Measurements from ENCODE around the gene PSMD2.
A peak's percentile ranks its signal among the peaks of the same experiment; 100 is the strongest.

The PSMD2 gene

DNA sequence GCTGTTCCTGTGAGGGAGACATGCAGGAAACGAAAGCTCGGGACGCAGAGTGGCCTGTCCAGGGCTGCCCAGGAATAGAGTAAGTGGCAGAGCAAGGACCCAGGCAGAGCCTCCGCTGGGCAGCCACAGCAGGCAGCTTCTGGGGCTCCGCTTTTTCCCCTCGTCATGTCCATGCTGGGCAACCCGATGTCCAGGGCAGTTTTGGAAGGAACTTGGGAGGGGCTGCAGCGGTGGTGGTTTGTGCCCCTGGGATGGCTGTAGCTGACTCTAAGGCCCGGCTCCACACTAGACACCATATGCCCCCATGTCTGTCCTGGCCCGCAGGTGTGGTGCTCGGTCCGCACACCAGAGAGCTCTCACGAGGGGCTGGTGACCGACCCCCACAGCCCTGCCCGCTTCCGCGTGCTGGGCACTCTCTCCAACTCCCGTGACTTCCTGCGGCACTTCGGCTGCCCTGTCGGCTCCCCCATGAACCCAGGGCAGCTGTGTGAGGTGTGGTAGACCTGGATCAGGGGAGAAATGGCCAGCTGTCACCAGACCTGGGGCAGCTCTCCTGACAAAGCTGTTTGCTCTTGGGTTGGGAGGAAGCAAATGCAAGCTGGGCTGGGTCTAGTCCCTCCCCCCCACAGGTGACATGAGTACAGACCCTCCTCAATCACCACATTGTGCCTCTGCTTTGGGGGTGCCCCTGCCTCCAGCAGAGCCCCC lies 7.1 kb upstream of the PSMD2 start:
- H3K9me3 Mint-ChIP-seq: no peaks in the 10 kb centered on the region
- peaks cover 13 to 22% of the 10 kb centered on the region in 2 donors for H3K27me3 Mint-ChIP-seq
- no peak overlapping the region for H3K27ac Mint-ChIP-seq
- no peaks in the 10 kb centered on the region for H3K36me3 Mint-ChIP-seq
- no peak overlapping the region for H3K4me3 Mint-ChIP-seq
- ATAC-seq (replicated peaks) (no peak), DNase-seq (no peak)
- H3K4me1 Mint-ChIP-seq: peaks cover 0 to 6% of the 10 kb centered on the region in 2 donors

DNA sequence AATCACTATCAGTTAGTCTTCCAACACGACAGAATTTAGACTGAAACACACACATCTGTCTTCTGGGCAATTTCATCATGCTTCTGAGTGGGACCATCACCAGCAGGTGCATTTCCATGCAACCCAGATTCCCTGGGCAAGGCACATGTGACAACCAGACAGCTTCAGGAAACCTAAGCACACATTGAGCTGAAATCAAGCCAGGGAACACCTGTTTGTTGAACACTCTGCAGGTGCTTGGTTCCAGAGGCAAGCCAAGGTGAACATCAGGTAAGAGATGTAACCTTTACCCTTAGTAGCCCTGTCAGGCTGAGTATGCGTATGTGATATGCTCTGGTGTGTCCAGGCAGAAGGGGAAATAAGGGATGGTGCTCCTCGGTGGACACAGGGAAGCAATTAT lies 3.3 kb upstream of the PSMD2 start:
- H3K4me3 Mint-ChIP-seq: no peak overlapping the region
- H3K27ac Mint-ChIP-seq: no peak overlapping the region
- H3K27me3 Mint-ChIP-seq: peaks cover 9 to 10% of the 10 kb centered on the region in 2 donors
- H3K9me3 Mint-ChIP-seq: no peaks in the 10 kb centered on the region
- no peak for DNase-seq
- H3K4me1 Mint-ChIP-seq: peaks cover 13 to 17% of the 10 kb centered on the region in 2 donors
- no peak for ATAC-seq (replicated peaks)
- peaks cover 9% of the 10 kb centered on the region in 2 donors for H3K36me3 Mint-ChIP-seq

DNA sequence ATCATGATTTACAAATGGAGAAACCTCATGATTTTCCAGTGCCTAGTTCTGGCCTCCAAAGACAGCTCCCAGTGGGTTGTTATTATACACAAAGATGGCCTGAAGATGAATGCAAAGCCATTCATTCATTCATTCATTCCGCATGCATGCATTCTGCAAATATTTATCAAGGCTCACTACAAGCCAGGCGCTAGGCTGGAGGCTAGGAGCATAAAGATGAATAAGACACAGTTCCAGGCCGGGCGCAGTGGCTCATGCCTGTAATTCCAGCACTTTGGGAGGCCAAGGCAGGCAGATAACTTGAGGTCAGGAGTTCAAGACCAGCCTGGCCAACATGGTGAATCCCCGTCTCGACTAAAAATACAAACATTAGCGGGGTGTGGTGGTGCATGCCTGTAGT lies 2.4 kb upstream of the PSMD2 start:
- DNase-seq (no peak), ATAC-seq (replicated peaks) (no peak)
- Mint-ChIP-seq H3K27ac (no peak overlapping the region), H3K36me3 (peaks cover 13 to 14% of the 10 kb centered on the region in 2 donors), H3K4me3 (no peak overlapping the region), H3K27me3 (peaks cover 5 to 10% of the 10 kb centered on the region in 2 donors), H3K9me3 (no peaks in the 10 kb centered on the region), H3K4me1 (peaks cover 13 to 22% of the 10 kb centered on the region in 2 donors)

DNA sequence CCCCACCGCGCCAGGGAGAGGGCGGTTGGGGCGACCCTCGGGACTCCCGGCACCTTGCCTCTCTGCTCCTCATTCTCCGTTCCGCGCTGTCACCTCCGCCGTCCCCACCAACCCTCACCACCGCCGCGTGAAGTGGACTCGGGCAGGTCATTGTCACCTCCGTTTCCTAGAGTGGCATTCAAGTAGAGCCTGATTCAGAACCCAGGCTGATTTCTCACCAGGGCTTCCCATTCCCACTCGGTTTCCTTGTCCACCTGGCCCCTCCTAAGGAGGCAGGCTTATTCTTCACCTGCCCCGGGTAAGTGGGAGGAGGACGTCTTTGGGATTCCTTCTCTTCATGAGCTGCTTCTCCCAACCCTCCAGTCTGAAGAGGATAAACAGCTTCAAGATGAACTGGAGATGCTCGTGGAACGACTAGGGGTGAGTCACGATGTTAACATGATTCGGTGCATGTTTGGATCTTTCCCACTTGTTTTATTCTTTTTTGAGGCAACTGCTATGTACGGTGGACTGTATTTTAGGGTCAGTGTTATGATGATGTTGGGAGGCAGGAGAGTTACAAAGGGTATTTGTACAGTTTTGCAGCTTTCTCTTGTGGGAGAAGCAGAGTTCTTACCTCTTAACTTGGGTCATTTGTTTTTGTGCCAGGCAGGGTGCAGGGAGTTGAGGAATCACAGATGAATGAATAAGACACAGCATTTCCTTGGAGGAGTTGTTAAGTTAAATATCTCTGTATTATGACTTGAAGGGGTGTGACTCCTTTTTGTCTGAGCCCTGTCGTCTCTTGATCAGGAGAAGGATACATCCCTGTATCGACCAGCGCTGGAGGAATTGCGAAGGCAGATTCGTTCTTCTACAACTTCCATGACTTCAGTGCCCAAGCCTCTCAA lies 692 bp downstream of the PSMD2 start:
- Mint-ChIP-seq H3K9me3 (no peaks in the 10 kb centered on the region), H3K4me3 (peak overlapping the region; percentile 90 to 97), H3K4me1 (peaks cover 14 to 24% of the 10 kb centered on the region in 2 donors), H3K27ac (peak overlapping the region; percentile 88), H3K36me3 (peaks cover 20 to 30% of the 10 kb centered on the region in 2 donors), H3K27me3 (no peaks in the 10 kb centered on the region)
- DNase-seq (no peak), ATAC-seq (replicated peaks) (no peak)

DNA sequence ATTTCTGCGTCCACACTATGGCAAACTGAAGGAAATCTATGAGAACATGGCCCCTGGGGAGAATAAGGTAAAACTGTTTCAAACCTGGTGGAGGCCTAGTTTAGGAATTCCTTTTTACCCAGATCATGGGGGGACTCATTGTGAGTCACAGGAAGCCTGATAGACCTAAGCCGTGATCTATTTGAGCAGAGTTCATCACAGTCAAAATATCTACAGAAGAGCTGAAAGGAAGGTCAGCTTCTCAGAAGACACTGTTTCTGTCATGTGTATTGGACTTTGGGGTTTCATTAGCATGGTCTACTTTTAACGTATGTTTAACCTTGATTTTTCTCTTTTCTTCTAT lies 1.3 kb downstream of the PSMD2 start:
- Mint-ChIP-seq H3K4me3 (peak overlapping the region; percentile 90 to 97), H3K27ac (no peak overlapping the region), H3K9me3 (no peaks in the 10 kb centered on the region), H3K4me1 (peaks cover 14 to 24% of the 10 kb centered on the region in 2 donors), H3K36me3 (peaks cover 20 to 30% of the 10 kb centered on the region in 2 donors), H3K27me3 (no peaks in the 10 kb centered on the region)
- ATAC-seq (replicated peaks) (no peak), DNase-seq (no peak)

DNA sequence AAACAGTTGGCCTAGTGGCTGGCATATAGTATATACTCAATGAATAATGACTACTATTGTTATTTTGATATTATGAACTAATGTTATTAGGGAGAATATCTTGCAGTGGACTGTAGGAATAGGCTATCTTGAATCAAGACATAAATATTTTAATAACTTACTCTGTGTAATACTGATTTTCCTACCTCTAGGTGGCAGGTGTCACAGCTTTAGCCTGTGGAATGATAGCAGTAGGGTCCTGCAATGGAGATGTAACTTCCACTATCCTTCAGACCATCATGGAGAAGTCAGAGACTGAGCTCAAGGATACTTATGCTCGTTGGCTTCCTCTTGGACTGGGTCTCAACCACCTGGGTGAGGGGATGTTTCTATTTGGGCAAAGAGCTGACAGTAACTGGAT lies 6.5 kb downstream of the PSMD2 start:
- Mint-ChIP-seq H3K4me3 (no peak overlapping the region), H3K27me3 (no peaks in the 10 kb centered on the region), H3K4me1 (peaks cover 2 to 25% of the 10 kb centered on the region in 2 donors), H3K9me3 (no peaks in the 10 kb centered on the region), H3K36me3 (peaks cover 50 to 65% of the 10 kb centered on the region in 2 donors), H3K27ac (no peak overlapping the region)
- ATAC-seq (replicated peaks) (peak in 1 of 2 donors; percentile 48), DNase-seq (no peak)

DNA sequence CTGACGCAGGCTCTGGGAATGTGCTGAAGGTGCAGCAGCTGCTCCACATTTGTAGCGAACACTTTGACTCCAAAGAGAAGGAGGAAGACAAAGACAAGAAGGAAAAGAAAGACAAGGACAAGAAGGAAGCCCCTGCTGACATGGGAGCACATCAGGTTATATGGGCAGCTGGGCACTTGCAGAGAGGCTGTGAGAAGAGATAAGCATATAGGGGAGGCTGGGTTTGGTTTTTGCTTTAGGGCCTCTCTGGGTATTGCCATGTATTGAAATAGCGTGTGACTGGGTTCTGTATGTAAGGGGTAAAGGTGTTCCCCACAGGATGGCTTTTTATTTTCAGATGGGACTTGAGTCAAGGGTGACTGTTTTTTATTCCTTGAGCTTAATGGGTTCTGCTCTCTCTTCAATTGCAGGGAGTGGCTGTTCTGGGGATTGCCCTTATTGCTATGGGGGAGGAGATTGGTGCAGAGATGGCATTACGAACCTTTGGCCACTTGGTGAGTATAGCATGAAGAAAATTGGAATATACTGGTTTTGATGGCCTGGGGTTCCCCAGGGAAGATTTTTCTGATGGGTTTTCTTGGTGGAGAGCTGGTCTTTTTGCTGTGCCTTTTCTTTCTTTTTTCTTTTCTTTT lies 7.4 kb downstream of the PSMD2 start:
- DNase-seq: no peak
- Mint-ChIP-seq H3K36me3 (peaks cover 45 to 60% of the 10 kb centered on the region in 2 donors), H3K9me3 (no peaks in the 10 kb centered on the region), H3K27me3 (no peaks in the 10 kb centered on the region), H3K4me1 (peaks cover 2 to 20% of the 10 kb centered on the region in 2 donors), H3K4me3 (no peak overlapping the region), H3K27ac (peak overlapping the region; percentile 11)
- ATAC-seq (replicated peaks): no peak

DNA sequence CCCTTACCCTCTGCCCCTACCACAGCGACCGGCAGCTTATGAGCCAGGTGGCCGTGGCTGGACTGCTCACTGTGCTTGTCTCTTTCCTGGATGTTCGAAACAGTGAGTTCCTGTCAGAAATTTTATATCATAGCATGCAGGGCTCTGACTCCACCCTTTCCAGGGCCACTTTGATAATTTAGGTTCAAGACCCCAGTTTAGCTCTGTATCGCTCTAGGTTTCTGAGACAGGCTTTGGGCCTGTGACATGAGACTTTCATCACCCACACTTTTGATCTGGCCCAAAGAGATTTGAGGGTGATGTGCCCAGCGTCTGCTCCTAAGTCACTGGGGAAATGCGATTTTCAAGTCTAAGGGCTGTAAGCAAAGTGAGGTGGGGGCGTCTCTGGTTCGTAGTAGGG lies 8.9 kb downstream of the PSMD2 start:
- no peaks in the 10 kb centered on the region for H3K9me3 Mint-ChIP-seq
- H3K4me3 Mint-ChIP-seq: no peak overlapping the region
- no peak overlapping the region for H3K27ac Mint-ChIP-seq
- DNase-seq: no peak
- peaks cover 2 to 16% of the 10 kb centered on the region in 2 donors for H3K4me1 Mint-ChIP-seq
- H3K36me3 Mint-ChIP-seq: peaks cover 43 to 52% of the 10 kb centered on the region in 2 donors
- ATAC-seq (replicated peaks): no peak
- H3K27me3 Mint-ChIP-seq: no peaks in the 10 kb centered on the region

DNA sequence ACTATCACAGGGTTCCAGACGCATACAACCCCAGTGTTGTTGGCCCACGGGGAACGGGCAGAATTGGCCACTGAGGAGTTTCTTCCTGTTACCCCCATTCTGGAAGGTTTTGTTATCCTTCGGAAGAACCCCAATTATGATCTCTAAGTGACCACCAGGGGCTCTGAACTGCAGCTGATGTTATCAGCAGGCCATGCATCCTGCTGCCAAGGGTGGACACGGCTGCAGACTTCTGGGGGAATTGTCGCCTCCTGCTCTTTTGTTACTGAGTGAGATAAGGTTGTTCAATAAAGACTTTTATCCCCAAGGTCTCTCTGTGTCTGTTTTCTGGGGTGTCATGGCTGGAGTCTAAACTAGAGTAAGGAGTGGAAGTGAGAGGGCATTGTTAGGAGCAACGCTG lies 9.7 kb downstream of the PSMD2 start:
- Mint-ChIP-seq H3K36me3 (peaks cover 43 to 50% of the 10 kb centered on the region in 2 donors), H3K9me3 (no peaks in the 10 kb centered on the region), H3K27me3 (no peaks in the 10 kb centered on the region), H3K4me1 (peaks cover 2 to 16% of the 10 kb centered on the region in 2 donors), H3K27ac (peak overlapping the region; percentile 56), H3K4me3 (no peak overlapping the region)
- DNase-seq: no peak
- ATAC-seq (replicated peaks): no peak

DNA sequence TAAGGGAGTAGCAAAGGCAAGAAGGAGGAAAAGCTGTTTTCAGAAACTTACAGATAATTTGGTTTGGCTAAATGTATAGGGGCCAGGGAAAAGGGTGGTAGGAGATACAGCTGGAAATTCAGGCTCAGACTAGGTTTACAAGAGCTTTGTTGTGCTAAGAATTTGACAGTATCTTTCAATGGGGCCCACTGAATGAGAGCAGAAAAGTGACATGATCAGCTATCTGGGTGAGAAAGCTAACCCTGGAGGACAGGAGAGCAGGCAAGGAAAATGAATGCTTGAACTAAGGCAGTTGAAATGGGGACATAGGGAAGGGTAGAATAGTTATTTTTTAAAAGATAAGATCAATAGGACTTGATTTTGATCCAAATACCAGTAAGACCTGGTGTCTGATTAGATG lies 12.6 kb downstream of the PSMD2 start:
- Mint-ChIP-seq H3K4me1 (peaks cover 6 to 26% of the 10 kb centered on the region in 2 donors), H3K36me3 (peaks cover 34 to 37% of the 10 kb centered on the region in 2 donors), H3K9me3 (no peaks in the 10 kb centered on the region), H3K27ac (no peak overlapping the region), H3K27me3 (no peaks in the 10 kb centered on the region), H3K4me3 (no peak overlapping the region)
- no peak for ATAC-seq (replicated peaks)
- DNase-seq: no peak

DNA sequence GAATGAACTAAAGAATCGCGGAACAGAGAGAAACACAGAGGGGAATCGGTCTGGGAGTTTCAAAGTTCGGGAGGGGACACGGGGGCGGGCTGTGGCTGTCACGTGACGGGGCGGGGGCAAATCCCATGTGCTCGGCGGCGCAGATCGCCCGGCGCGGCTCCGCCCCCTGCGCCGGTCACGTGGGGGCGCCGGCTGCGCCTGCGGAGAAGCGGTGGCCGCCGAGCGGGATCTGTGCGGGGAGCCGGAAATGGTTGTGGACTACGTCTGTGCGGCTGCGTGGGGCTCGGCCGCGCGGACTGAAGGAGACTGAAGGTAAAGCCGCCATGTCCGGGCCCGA lies 15.3 kb downstream of the PSMD2 start, which contains the start of gene EIF4G1:
Gene EIF4G1 (plus strand): TSS at position 244 of the 337 bp plus-strand sequence. CDS start 1,191 bp downstream, outside the sequence.
- Mint-ChIP-seq H3K9me3 (no peaks in the 10 kb centered on the region), H3K4me1 (peaks cover 24 to 32% of the 10 kb centered on the region in 2 donors), H3K36me3 (peaks cover 29 to 30% of the 10 kb centered on the region in 2 donors), H3K4me3 (peak within 1 kb of the TSS; percentile 85 to 86), H3K27me3 (no peaks in the 10 kb centered on the region), H3K27ac (peak within 1 kb of the TSS; percentile 92)
- DNase-seq: peak; percentile 91
- peak; percentile 91 to 94 for ATAC-seq (replicated peaks)

DNA sequence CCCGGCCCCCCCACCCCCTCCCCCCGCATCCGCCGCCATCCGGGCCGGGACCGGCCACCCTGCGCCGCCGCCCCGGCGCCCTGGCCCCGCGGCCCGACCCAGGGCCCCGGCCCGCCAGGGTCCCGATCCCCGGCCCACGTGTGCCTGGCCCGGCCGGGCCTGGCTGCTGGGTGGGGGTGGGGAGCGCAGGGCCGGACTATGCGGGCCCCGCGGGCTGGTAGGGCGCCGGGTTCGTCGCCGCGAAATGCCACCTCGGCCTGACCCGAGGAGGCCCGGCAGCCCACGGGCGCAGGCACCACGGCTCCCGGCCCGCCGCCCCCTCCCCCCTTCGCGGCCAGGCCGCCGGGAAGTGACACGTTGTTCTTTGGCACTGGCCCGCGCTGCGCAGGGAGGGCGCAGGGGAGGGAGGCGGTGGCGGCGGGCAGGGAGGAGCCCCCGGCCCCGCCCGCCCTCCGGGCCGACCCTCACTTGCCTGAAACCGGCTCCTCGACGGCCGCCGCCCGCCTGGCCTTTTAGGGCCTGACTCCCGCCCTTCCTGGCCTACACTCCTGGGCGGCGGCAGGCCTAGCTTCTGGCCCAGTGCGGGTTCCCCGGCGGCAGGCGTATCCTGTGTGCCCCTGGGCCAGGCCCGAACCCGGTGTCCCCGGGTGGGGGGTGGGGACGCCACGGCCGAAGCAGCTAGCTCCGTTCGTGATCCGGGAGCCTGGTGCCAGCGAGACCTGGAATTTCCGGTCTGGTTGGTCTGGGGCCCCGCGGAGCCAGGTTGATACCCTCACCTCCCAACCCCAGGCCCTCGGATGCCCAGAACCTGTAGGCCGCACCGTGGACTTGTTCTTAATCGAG lies 15.9 kb downstream of the PSMD2 start:
- Mint-ChIP-seq H3K4me1 (peaks cover 28 to 38% of the 10 kb centered on the region in 2 donors), H3K27me3 (no peaks in the 10 kb centered on the region), H3K36me3 (peaks cover 28 to 32% of the 10 kb centered on the region in 2 donors), H3K9me3 (no peaks in the 10 kb centered on the region), H3K27ac (peak overlapping the region; percentile 92), H3K4me3 (peak overlapping the region; percentile 85 to 86)
- ATAC-seq (replicated peaks) (peak; percentile 58 to 61), DNase-seq (no peak)

DNA sequence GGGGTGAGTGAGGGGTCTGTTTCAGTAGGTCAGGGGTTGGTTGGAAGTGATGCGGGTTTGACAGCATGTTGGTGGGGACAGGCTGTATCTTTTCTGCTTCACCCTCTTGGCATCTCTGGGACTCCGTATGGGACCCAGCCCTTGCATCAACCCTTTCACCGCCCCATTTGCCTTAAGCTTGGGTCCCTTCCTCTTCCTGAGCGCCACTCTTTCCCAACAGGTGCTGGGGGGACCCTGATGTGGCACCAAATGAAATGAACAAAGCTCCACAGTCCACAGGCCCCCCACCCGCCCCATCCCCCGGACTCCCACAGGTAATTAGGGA lies 16.5 kb downstream of the PSMD2 start:
- peaks cover 26 to 31% of the 10 kb centered on the region in 2 donors for H3K36me3 Mint-ChIP-seq
- peak overlapping the region; percentile 91 for H3K27ac Mint-ChIP-seq
- no peak for DNase-seq
- H3K27me3 Mint-ChIP-seq: no peaks in the 10 kb centered on the region
- peak overlapping the region; percentile 77 to 81 for H3K4me3 Mint-ChIP-seq
- H3K9me3 Mint-ChIP-seq: no peaks in the 10 kb centered on the region
- peaks cover 28 to 38% of the 10 kb centered on the region in 2 donors for H3K4me1 Mint-ChIP-seq
- peak; percentile 0 to 3 for ATAC-seq (replicated peaks)
